Measurements from ENCODE around the gene DUSP16.

The DUSP16 gene

GRCh38 chr12:12519354-12519998, 43.2 kb downstream of the DUSP16 start:
- no peak overlapping the region for H2BK12ac ChIP-seq (ENCODE audit: low read length in 2 of 2)
- no peak overlapping the region for H3K18ac ChIP-seq (ENCODE audit: low read depth in 1 of 2, low read length in 2 of 2)
- peaks cover 23% of the 10 kb centered on the region for H3K79me1 ChIP-seq (replicated peaks; ENCODE audit: low read length, poor library complexity, severe bottlenecking)
- H3K4me1 ChIP-seq (ENCODE audit: control insufficient read depth, insufficient read depth, low read depth, low read length): peaks cover 1% of the 10 kb centered on the region
- H3K36me3 ChIP-seq (ENCODE audit: control insufficient read depth in 1 of 2, insufficient read depth in 2 of 2, low read depth in 1 of 2, low read length in 2 of 2): peaks cover 5 to 36% of the 10 kb centered on the region in 2 experiments
- no peak overlapping the region for H3K4ac ChIP-seq (ENCODE audit: low read depth in 1 of 2, low read length in 2 of 2)
- no peaks in the 10 kb centered on the region for H3K9me3 ChIP-seq (ENCODE audit: control insufficient read depth, low read length)
- H2BK120ac ChIP-seq (ENCODE audit: low read depth, low read length): no peak overlapping the region
- no peak overlapping the region for H3K23ac ChIP-seq (ENCODE audit: low read length in 2 of 2)
- H3K27me3 ChIP-seq (ENCODE audit: control insufficient read depth in 1 of 2, insufficient read depth in 1 of 2, low read length in 2 of 2): no peaks in the 10 kb centered on the region
- H3K27ac ChIP-seq (ENCODE audit: low read length, poor library complexity, severe bottlenecking): no peak overlapping the region
- H4K91ac ChIP-seq (ENCODE audit: low read length): no peak overlapping the region
- no peak for DNase-seq
- H2BK15ac ChIP-seq (ENCODE audit: low read depth, poor library complexity, severe bottlenecking): no peak overlapping the region
- no peak overlapping the region for H3K4me3 ChIP-seq (ENCODE audit: insufficient read depth in 1 of 2, low read depth in 1 of 2, low read length in 2 of 2)
- no peak overlapping the region for H4K8ac ChIP-seq (ENCODE audit: low read length)
- no peak overlapping the region for H2AFZ ChIP-seq (ENCODE audit: low read depth, low read length)
- H3K4me2 ChIP-seq (ENCODE audit: low read length, poor library complexity, severe bottlenecking): no peak overlapping the region
- H2AK5ac ChIP-seq (ENCODE audit: low read length, severe bottlenecking): no peak overlapping the region
- no peak overlapping the region for H3K9ac ChIP-seq (ENCODE audit: low read length)
- WGBS: 87% methylated on average over 3 of the region's 4 CpGs
- no peak overlapping the region for H3K14ac ChIP-seq (ENCODE audit: low read length in 2 of 2)
- no peak overlapping the region for H2BK5ac ChIP-seq (ENCODE audit: low read depth, low read length, poor library complexity, severe bottlenecking)

DNA sequence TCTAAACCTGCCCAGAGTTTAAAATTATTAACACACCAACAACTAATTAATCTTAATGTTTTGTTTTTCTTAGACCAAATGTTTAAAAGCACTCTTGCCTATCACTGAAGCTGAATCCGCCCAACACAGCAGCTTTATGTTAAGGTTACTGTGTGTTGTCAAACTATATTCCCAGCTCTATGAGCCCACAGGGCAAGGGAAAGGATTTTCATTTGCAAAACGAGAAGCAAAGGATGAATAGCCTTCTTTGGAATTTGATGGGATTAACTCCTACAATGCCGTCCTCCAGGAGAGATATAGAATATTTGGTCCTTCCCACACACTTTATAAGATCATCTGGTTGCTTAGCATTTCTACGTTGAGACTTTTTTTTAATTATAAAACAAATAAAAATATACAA, 43.7 kb downstream of the DUSP16 start:
- WGBS: 40% methylated on average over 2 of the region's 4 CpGs
- Histone ChIP-seq H3K27ac (ENCODE audit: low read length, poor library complexity, severe bottlenecking) (no peak overlapping the region), H3K4me2 (ENCODE audit: low read length, poor library complexity, severe bottlenecking) (no peak overlapping the region), H3K4ac (ENCODE audit: low read depth in 1 of 2, low read length in 2 of 2) (no peak overlapping the region), H2BK15ac (ENCODE audit: low read depth, poor library complexity, severe bottlenecking) (no peak overlapping the region), H3K4me3 (ENCODE audit: insufficient read depth in 1 of 2, low read depth in 1 of 2, low read length in 2 of 2) (no peak overlapping the region), H2AFZ (ENCODE audit: low read depth, low read length) (no peak overlapping the region), H4K91ac (ENCODE audit: low read length) (no peak overlapping the region), H3K23ac (ENCODE audit: low read length in 2 of 2) (no peak overlapping the region), H4K8ac (ENCODE audit: low read length) (no peak overlapping the region), H2BK12ac (ENCODE audit: low read length in 2 of 2) (no peak overlapping the region), H3K14ac (ENCODE audit: low read length in 2 of 2) (no peak overlapping the region), H3K79me1 (replicated peaks; ENCODE audit: low read length, poor library complexity, severe bottlenecking) (peaks cover 22% of the 10 kb centered on the region), H2AK5ac (ENCODE audit: low read length, severe bottlenecking) (no peak overlapping the region), H3K9ac (ENCODE audit: low read length) (no peak overlapping the region), H2BK120ac (ENCODE audit: low read depth, low read length) (no peak overlapping the region), H3K4me1 (ENCODE audit: control insufficient read depth, insufficient read depth, low read depth, low read length) (peaks cover 1% of the 10 kb centered on the region), H3K18ac (ENCODE audit: low read depth in 1 of 2, low read length in 2 of 2) (no peak overlapping the region), H3K27me3 (ENCODE audit: control insufficient read depth in 1 of 2, insufficient read depth in 1 of 2, low read length in 2 of 2) (no peaks in the 10 kb centered on the region), H3K9me3 (ENCODE audit: control insufficient read depth, low read length) (no peaks in the 10 kb centered on the region), H3K36me3 (ENCODE audit: control insufficient read depth in 1 of 2, insufficient read depth in 2 of 2, low read depth in 1 of 2, low read length in 2 of 2) (peaks cover 5 to 36% of the 10 kb centered on the region in 2 experiments), H2BK5ac (ENCODE audit: low read depth, low read length, poor library complexity, severe bottlenecking) (no peak overlapping the region)
- no peak for DNase-seq

DNA sequence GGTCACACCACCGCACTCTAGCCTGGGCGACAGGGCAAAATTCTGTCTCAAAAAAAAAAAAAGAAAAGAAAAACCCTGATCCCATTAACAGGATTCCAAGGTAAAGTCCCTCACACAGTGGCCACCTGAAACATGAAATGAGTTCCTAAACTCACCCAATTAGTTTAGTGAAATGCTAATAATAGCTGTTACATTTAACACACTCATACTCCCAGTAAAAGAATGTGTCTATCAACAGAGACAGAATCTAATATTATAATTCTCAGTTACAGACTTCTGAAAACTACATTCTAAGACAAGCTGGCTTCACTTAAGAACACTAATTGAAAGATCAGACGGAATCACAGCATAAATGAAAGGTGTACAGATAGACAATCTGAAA, 44.2 kb downstream of the DUSP16 start:
- H3K23ac ChIP-seq (ENCODE audit: low read length in 2 of 2): no peak overlapping the region
- H2AK5ac ChIP-seq (ENCODE audit: low read length, severe bottlenecking): no peak overlapping the region
- H2BK12ac ChIP-seq (ENCODE audit: low read length in 2 of 2): no peak overlapping the region
- peaks cover 1% of the 10 kb centered on the region for H3K4me1 ChIP-seq (ENCODE audit: control insufficient read depth, insufficient read depth, low read depth, low read length)
- H3K9me3 ChIP-seq (ENCODE audit: control insufficient read depth, low read length): no peaks in the 10 kb centered on the region
- no peak overlapping the region for H2BK15ac ChIP-seq (ENCODE audit: low read depth, poor library complexity, severe bottlenecking)
- H2AFZ ChIP-seq (ENCODE audit: low read depth, low read length): no peak overlapping the region
- no peak overlapping the region for H3K4me3 ChIP-seq (ENCODE audit: insufficient read depth in 1 of 2, low read depth in 1 of 2, low read length in 2 of 2)
- H3K27me3 ChIP-seq (ENCODE audit: control insufficient read depth in 1 of 2, insufficient read depth in 1 of 2, low read length in 2 of 2): no peaks in the 10 kb centered on the region
- H4K8ac ChIP-seq (ENCODE audit: low read length): no peak overlapping the region
- WGBS: no CpG with 5 or more reads among the region's 3 CpGs
- H3K14ac ChIP-seq (ENCODE audit: low read length in 2 of 2): no peak overlapping the region
- H3K4ac ChIP-seq (ENCODE audit: low read depth in 1 of 2, low read length in 2 of 2): no peak overlapping the region
- no peak overlapping the region for H3K4me2 ChIP-seq (ENCODE audit: low read length, poor library complexity, severe bottlenecking)
- H2BK120ac ChIP-seq (ENCODE audit: low read depth, low read length): no peak overlapping the region
- no peak overlapping the region for H3K18ac ChIP-seq (ENCODE audit: low read depth in 1 of 2, low read length in 2 of 2)
- no peak overlapping the region for H3K9ac ChIP-seq (ENCODE audit: low read length)
- H4K91ac ChIP-seq (ENCODE audit: low read length): no peak overlapping the region
- no peak overlapping the region for H2BK5ac ChIP-seq (ENCODE audit: low read depth, low read length, poor library complexity, severe bottlenecking)
- DNase-seq: no peak
- H3K79me1 ChIP-seq (replicated peaks; ENCODE audit: low read length, poor library complexity, severe bottlenecking): peaks cover 18% of the 10 kb centered on the region
- peaks cover 5 to 37% of the 10 kb centered on the region in 2 experiments for H3K36me3 ChIP-seq (ENCODE audit: control insufficient read depth in 1 of 2, insufficient read depth in 2 of 2, low read depth in 1 of 2, low read length in 2 of 2)
- H3K27ac ChIP-seq (ENCODE audit: low read length, poor library complexity, severe bottlenecking): no peak overlapping the region

DNA sequence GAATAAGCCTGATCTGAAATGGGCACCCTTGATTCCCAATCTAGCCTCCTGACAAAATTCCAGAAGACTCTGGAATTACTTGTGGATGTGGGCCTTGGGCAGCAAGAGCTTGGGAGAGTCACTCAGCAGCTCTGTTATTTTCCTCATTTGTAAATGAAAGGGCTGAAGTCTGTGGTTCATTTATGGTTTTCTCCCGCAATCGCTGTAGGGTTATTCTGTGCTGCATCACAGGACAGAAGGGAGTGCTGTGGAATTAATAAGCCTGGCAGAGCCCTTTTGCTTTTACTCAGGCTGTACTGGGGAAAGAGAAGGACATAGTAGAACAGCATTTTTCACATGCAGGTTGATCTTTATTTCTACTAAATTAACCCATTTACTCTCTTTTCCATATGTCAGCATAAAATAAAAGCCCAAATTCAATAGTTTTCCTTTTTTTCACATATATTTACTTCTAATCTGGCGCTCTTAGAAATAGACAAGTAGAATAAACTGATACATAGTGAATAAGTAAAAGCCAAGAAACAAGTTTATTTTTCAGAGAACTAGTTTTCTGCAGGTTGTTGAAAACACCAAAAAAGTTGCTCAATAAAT, 49.2 kb downstream of the DUSP16 start:
- no peak for DNase-seq

More for the DNA sequence above, 49.2 kb downstream of the DUSP16 start:
- Histone ChIP-seq H4K91ac (ENCODE audit: low read length) (no peak overlapping the region), H4K8ac (ENCODE audit: low read length) (no peak overlapping the region), H3K4ac (ENCODE audit: low read depth in 1 of 2, low read length in 2 of 2) (no peak overlapping the region), H3K27ac (ENCODE audit: low read length, poor library complexity, severe bottlenecking) (no peak overlapping the region), H2BK5ac (ENCODE audit: low read depth, low read length, poor library complexity, severe bottlenecking) (no peak overlapping the region), H2BK12ac (ENCODE audit: low read length in 2 of 2) (no peak overlapping the region), H3K4me1 (ENCODE audit: control insufficient read depth, insufficient read depth, low read depth, low read length) (no peaks in the 10 kb centered on the region), H3K36me3 (ENCODE audit: control insufficient read depth in 1 of 2, insufficient read depth in 2 of 2, low read depth in 1 of 2, low read length in 2 of 2) (peaks cover 5 to 21% of the 10 kb centered on the region in 2 experiments), H3K23ac (ENCODE audit: low read length in 2 of 2) (no peak overlapping the region), H2BK15ac (ENCODE audit: low read depth, poor library complexity, severe bottlenecking) (no peak overlapping the region), H2BK120ac (ENCODE audit: low read depth, low read length) (no peak overlapping the region), H3K27me3 (ENCODE audit: control insufficient read depth in 1 of 2, insufficient read depth in 1 of 2, low read length in 2 of 2) (no peaks in the 10 kb centered on the region), H2AK5ac (ENCODE audit: low read length, severe bottlenecking) (no peak overlapping the region), H3K9me3 (ENCODE audit: control insufficient read depth, low read length) (no peaks in the 10 kb centered on the region), H3K79me1 (replicated peaks; ENCODE audit: low read length, poor library complexity, severe bottlenecking) (peaks cover 17% of the 10 kb centered on the region), H3K4me3 (ENCODE audit: insufficient read depth in 1 of 2, low read depth in 1 of 2, low read length in 2 of 2) (no peak overlapping the region), H3K14ac (ENCODE audit: low read length in 2 of 2) (no peak overlapping the region), H2AFZ (ENCODE audit: low read depth, low read length) (no peak overlapping the region), H3K9ac (ENCODE audit: low read length) (no peak overlapping the region), H3K18ac (ENCODE audit: low read depth in 1 of 2, low read length in 2 of 2) (no peak overlapping the region), H3K4me2 (ENCODE audit: low read length, poor library complexity, severe bottlenecking) (no peak overlapping the region)
- WGBS: 86% methylated on average over 2 of the region's 3 CpGs

All from mesenchymal stem cell (in vitro differentiated cells and primary cell).